ENCODE data around the gene SREK1. TPM values are rescaled to one million over a fixed set of nuclear protein-coding genes. Genes with fewer than 3 reads are reported as not detected.

Gene SREK1
- polyA plus RNA-seq, 2 of the 4 experiments (the other 2 are of a cell fraction): 47.6 to 87.1 TPM

DNA sequence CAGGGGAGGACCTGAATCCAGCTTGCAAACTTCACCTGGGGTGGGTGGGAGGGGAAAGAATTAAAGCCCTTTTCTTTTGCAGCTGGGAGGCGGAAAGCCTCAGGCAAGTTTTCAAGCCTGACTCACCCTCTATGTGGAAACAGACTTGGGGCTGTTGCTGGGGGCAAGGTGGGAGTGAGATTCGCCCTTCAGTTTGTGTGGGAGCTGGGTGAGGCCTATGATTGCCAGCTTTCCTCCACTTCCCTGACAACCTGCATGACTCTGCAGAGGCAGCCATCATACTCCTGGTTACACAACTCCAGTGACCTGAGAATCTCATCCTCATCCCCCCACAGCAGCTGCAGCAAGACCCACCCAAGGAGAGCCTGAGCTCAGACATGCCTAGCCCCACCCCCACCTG lies 43.2 kb upstream of the SREK1 start:
- POLR2A ChIA-PET: no interaction called here
- TF ChIP-seq ZNF302 (CRISPR knock-in tag; IDR thresholded peaks at IDR 0.05) (no peak), FOSL2 (IDR thresholded peaks at IDR 0.05) (no peak), FOSL2 (CRISPR knock-in tag; IDR thresholded peaks at IDR 0.05) (no peak), POLR2A (IDR thresholded peaks at IDR 0.05; ENCODE audit: low read length) (no peak), EHMT2 (IDR thresholded peaks at IDR 0.05; ENCODE audit: low read depth) (no peak), ESRRA (IDR thresholded peaks at IDR 0.05; ENCODE audit: borderline replicate concordance, low read length) (no peak)
- TF ChIP-seq, protein P1, sequence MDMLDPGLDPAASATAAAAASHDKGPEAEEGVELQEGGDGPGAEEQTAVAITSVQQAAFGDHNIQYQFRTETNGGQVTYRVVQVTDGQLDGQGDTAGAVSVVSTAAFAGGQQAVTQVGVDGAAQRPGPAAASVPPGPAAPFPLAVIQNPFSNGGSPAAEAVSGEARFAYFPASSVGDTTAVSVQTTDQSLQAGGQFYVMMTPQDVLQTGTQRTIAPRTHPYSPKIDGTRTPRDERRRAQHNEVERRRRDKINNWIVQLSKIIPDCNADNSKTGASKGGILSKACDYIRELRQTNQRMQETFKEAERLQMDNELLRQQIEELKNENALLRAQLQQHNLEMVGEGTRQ (IDR thresholded peaks at IDR 0.05): no peak
- FAIRE-seq (no peak), DNase-seq (ENCODE audit: low read depth in 1 of 2, low spot score in 1 of 2) (no peak), ATAC-seq (no peak)
- Histone ChIP-seq H3K27ac (no peak overlapping the region), H3K9me3 (peaks cover 72% of the 10 kb centered on the region), H3K4me2 (no peak overlapping the region), H3K4me3 (no peak overlapping the region), H3K4me1 (no peaks in the 10 kb centered on the region)
- WGBS (ENCODE audit: missing lambda C conversion rate): 85% methylated on average over 2 of the region's 2 CpGs
- CTCF ChIA-PET: interaction anchor here (0.7 to 0.8 kb wide), 2 partner anchors 21 to 51 kb away, joined by 3 read pairs; no protein-coding TSS in a partner anchor

DNA sequence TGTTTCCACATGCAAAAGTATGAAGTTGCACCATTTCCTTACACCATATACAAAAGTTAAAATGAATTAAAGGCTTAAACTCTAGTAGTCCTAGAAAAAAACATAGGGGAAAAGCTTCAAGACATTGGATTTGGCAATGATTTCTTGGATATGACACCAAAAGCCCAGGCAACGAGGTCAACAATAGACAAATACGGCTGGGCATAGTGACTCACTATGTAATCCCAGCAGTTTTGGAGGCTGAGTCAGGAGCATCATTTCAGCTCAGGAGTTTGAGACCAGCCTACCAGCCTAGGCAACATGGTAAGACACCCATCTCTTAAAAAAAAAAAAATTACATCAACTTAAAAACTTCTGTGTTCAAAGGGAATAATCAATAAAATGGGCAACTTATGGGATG lies 30.9 kb upstream of the SREK1 start:
- POLR2A ChIA-PET: no interaction called here
- CTCF ChIA-PET: no interaction called here
- DNase-seq (ENCODE audit: low read depth in 1 of 2, low spot score in 1 of 2) (peak in 1 of 2 experiments; percentile 71), FAIRE-seq (no peak), ATAC-seq (peak; percentile 73 to 87; a peak in 4 of 6 replicates)
- no peak overlapping the region for H3K4me2 ChIP-seq
- 2% methylated on average over 2 of the region's 2 CpGs for WGBS (ENCODE audit: missing lambda C conversion rate)
- H3K9me3 ChIP-seq: peaks cover 32% of the 10 kb centered on the region
- no peak overlapping the region for H3K27ac ChIP-seq
- no peaks in the 10 kb centered on the region for H3K4me1 ChIP-seq
- H3K4me3 ChIP-seq: no peak overlapping the region
- no peak for TF ChIP-seq FOSL2 (IDR thresholded peaks at IDR 0.05)
- peak; percentile 76 for TF ChIP-seq FOSL2 (CRISPR knock-in tag; IDR thresholded peaks at IDR 0.05)
- TF ChIP-seq, protein P2, sequence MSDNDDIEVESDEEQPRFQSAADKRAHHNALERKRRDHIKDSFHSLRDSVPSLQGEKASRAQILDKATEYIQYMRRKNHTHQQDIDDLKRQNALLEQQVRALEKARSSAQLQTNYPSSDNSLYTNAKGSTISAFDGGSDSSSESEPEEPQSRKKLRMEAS (IDR thresholded peaks at IDR 0.05): no peak
- TF ChIP-seq, protein P3, sequence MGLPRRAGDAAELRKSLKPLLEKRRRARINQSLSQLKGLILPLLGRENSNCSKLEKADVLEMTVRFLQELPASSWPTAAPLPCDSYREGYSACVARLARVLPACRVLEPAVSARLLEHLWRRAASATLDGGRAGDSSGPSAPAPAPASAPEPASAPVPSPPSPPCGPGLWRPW (IDR thresholded peaks at IDR 0.05): no peak
- TF ChIP-seq, protein P4, sequence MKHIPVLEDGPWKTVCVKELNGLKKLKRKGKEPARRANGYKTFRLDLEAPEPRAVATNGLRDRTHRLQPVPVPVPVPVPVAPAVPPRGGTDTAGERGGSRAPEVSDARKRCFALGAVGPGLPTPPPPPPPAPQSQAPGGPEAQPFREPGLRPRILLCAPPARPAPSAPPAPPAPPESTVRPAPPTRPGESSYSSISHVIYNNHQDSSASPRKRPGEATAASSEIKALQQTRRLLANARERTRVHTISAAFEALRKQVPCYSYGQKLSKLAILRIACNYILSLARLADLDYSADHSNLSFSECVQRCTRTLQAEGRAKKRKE (CRISPR knock-in tag; IDR thresholded peaks at IDR 0.05; ENCODE audit: low read depth): no peak
- no peak for TF ChIP-seq ZNF302 (CRISPR knock-in tag; IDR thresholded peaks at IDR 0.05)

DNA sequence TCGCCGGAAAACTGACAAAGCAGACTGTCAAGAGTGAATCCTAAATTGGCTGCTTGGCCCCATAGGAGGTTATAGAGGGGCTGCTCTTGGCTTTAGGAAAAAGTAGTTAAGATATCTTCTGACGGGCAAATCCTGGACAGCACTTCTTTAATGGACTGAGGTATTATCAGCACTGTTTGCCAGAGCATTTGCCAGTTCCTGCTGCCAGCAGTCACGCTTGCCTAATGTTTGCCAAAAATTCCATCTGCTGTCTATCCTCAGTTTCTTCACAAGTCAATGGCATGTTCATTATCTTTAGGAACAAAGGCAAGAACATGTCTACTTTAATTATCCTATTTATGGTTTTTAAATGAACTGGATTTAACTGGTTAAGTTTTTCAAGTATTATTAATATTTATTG lies 25.8 kb upstream of the SREK1 start:
- no peak overlapping the region for H3K4me3 ChIP-seq
- H3K4me1 ChIP-seq: no peaks in the 10 kb centered on the region
- FAIRE-seq (no peak), DNase-seq (ENCODE audit: low read depth in 1 of 2, low spot score in 1 of 2) (no peak), ATAC-seq (no peak)
- POLR2A ChIA-PET: no interaction called here
- CTCF ChIA-PET: no interaction called here
- H3K27ac ChIP-seq: no peak overlapping the region
- H3K4me2 ChIP-seq: no peak overlapping the region
- peaks cover 2% of the 10 kb centered on the region; the same call in 2 of the 3 replicates for H3K9me3 ChIP-seq
- 83% methylated on average over 4 of the region's 4 CpGs for WGBS (ENCODE audit: missing lambda C conversion rate)
- TF ChIP-seq RARB (CRISPR knock-in tag; IDR thresholded peaks at IDR 0.05): no peak
- TF ChIP-seq, protein P2 (IDR thresholded peaks at IDR 0.05): no peak
- TF ChIP-seq POLR2AphosphoS2 (conservative IDR thresholded peaks at IDR 0.05; ENCODE audit: low read length): no peak
- TF ChIP-seq PHF8 (IDR thresholded peaks at IDR 0.05; ENCODE audit: borderline replicate concordance, low read depth): no peak
- TF ChIP-seq SREBF2 (IDR thresholded peaks at IDR 0.05): no peak
- TF ChIP-seq NFE2L2 (conservative IDR thresholded peaks at IDR 0.05; ENCODE audit: low read length): no peak
- TF ChIP-seq EHMT2 (IDR thresholded peaks at IDR 0.05; ENCODE audit: low read depth): no peak
- no peak for TF ChIP-seq FOSL2 (IDR thresholded peaks at IDR 0.05)
- TF ChIP-seq FOSL2 (CRISPR knock-in tag; IDR thresholded peaks at IDR 0.05): no peak
- TF ChIP-seq, protein P5, sequence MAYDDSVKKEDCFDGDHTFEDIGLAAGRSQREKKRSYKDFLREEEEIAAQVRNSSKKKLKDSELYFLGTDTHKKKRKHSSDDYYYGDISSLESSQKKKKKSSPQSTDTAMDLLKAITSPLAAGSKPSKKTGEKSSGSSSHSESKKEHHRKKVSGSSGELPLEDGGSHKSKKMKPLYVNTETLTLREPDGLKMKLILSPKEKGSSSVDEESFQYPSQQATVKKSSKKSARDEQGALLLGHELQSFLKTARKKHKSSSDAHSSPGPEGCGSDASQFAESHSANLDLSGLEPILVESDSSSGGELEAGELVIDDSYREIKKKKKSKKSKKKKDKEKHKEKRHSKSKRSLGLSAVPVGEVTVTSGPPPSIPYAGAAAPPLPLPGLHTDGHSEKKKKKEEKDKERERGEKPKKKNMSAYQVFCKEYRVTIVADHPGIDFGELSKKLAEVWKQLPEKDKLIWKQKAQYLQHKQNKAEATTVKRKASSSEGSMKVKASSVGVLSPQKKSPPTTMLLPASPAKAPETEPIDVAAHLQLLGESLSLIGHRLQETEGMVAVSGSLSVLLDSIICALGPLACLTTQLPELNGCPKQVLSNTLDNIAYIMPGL (CRISPR knock-in tag; IDR thresholded peaks at IDR 0.05; ENCODE audit: borderline replicate concordance): no peak
- TF ChIP-seq, protein P3 (IDR thresholded peaks at IDR 0.05): no peak
- no peak for TF ChIP-seq JUN (IDR thresholded peaks at IDR 0.05)
- no peak for TF ChIP-seq HOXA7 (CRISPR knock-in tag; IDR thresholded peaks at IDR 0.05)
